Stromal cell of bone marrow (primary cell): ENCODE measurements around the gene OOSP2.

Experiments
- DNase-seq: peaks from one replicate; pipeline ENCODE4 v3.0.0-alpha.2; 2012; ENCODE audit warnings: low read depth

OOSP2 gene

GRCh38 chr11:60078745-60079144 lies 38.5 kb downstream of the OOSP2 start:
- no peak for DNase-seq

DNA sequence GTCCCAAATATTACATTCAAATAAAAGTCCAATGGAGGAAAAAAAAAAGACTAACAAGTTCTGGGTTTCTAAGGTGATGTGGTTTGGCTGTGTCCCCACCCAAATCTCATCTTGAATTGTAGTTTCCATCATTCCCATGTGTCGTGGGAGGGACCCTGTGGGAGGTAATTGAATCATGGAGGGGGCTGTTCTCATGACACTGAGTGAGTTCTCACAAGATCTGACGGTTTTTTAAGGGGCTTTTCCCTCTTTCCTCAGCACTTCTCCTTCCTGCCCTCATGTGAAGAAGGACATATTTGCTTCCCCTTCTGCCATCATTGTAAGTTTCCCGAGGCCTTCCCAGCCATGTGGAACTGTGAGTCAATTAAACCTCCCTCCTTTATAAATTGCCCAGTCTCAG lies 40.3 kb downstream of the OOSP2 start:
- DNase-seq: no peak

DNA sequence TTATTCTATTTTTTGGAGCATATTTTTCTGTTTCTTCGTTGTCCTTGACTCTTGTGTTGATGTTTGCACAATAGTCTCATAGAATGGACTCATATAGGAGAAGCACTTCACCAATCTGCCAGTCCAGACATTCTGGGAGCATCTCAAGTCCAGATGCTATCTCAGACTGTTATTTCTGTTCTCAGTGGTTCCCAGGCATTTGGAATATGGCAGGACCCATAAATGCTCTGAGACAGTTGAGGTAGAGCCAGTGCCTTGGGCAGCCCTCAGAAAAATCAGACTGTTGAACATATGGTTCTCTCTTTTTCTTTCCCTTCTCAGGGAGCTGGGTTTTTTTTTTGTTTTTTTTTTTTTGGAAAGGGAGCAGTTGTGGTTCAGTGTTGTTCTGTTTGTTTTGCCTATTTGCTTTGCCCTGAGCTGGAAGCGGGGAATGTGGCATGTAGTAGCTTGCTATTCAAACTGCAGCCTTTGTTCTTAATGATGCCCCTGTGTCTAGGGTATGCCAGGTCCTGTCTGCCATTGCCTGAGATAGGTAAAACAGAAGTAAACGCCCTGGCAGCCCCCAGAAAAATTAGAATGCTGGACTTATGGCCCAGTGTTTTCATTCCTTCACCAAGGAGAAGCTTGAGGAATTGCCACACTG lies 44.5 kb downstream of the OOSP2 start:
- no peak for DNase-seq

GRCh38 chr11:60085909-60086308 lies 45.7 kb downstream of the OOSP2 start:
- no peak for DNase-seq

GRCh38 chr11:60087239-60087638 lies 47.0 kb downstream of the OOSP2 start:
- DNase-seq: no peak

DNA sequence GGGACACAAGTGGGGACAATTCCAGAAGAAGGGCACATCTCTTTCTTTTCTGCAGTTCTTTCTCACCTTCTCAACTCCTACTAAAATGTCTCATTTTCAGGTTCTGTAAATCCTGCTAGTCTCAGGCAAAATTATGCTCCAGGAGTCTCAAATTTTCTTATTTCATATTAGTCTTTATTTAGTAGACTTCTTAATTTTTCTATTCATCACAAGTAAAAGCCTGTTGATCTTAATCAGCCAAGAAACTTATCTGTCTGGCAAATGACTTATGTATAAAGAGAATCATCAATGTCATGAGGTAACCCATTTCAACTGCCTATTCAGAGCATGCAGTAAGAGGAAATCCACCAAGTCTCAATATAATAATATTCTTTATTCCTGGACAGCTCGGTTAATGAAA lies 48.2 kb downstream of the OOSP2 start, which contains the start of gene MS4A2:
Gene MS4A2, plus strand, starts transcription at position 301 of the 400 bp plus-strand sequence. CDS start 102 bp downstream, outside the sequence.
- no peak for DNase-seq

DNA sequence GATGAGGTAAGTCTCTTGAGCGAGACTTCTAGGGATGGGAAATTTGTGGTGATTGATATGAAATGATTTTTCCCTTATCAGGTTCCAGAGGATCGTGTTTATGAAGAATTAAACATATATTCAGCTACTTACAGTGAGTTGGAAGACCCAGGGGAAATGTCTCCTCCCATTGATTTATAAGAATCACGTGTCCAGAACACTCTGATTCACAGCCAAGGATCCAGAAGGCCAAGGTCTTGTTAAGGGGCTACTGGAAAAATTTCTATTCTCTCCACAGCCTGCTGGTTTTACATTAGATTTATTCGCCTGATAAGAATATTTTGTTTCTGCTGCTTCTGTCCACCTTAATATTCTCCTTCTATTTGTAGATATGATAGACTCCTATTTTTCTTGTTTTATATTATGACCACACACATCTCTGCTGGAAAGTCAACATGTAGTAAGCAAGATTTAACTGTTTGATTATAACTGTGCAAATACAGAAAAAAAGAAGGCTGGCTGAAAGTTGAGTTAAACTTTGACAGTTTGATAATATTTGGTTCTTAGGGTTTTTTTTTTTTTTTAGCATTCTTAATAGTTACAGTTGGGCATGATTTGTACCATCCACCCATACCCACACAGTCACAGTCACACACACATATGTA lies 55.4 kb downstream of the OOSP2 start:
- DNase-seq: no peak

DNA sequence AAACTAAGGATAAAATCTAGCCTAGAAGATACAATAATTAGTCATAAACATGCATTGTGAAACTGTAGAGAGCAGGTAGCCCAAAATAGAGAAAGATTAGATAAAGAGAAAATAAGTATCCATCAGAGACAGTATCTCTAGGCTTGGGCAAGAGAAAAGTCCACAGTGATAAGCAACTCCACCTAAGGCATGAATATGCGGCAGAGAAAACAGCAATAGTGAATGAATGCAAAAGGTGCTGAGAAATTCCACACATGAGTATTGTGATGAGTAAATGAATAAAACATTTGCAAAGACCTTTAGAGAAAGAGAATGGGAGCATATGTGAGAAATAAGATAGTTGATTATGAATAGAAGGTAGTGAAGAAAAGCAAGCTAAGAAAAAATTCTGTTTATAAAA lies 57.0 kb downstream of the OOSP2 start:
- DNase-seq: no peak
